Aorta (tissue), 5 donors: ENCODE measurements around the gene NUP210. TPM values are rescaled to one million over a fixed set of nuclear protein-coding genes. Genes with fewer than 3 reads are reported as not detected.

Experiments used
- ATAC-seq: fragments of 200-7000 bp; cut with Tn5 transposase; one replicate; pipeline ENCODE4 v1.9.1; 2022; ENCODE audit warnings: moderate library complexity; ENCODE audit not compliant: low FRiP score
- DNase-seq, 2 donors: peaks; one replicate each; pipeline ENCODE4 v3.0.0-alpha.2; 2020
- H3K27ac ChIP-seq, 2 donors: one replicate each; pipeline ENCODE4 v1.5.1; 2013; ENCODE audit warnings: low read length in 2 of 2, mild to moderate bottlenecking in 2 of 2, moderate library complexity in 2 of 2, control low read depth in 1 of 2, inconsistent platforms in 1 of 2, low read depth in 1 of 2
- H3K27me3 ChIP-seq, 2 donors: one replicate each; pipeline ENCODE4 v1.6.1; 2013; ENCODE audit warnings: control low read depth in 1 of 2, low read length in 1 of 2, mild to moderate bottlenecking in 1 of 2, moderate library complexity in 1 of 2; ENCODE audit not compliant: insufficient read depth in 2 of 2, control insufficient read depth in 1 of 2
- H3K36me3 ChIP-seq, 2 donors: one replicate each; pipeline ENCODE4 v1.6.1; 2013; ENCODE audit warnings: control low read depth in 1 of 2, low read length in 1 of 2, mild to moderate bottlenecking in 1 of 2; ENCODE audit not compliant: insufficient read depth in 2 of 2, control insufficient read depth in 1 of 2
- H3K4me1 ChIP-seq, 2 donors: one replicate each; pipeline ENCODE4 v1.6.1; 2013; ENCODE audit warnings: low read length in 2 of 2, control low read depth in 1 of 2, mild to moderate bottlenecking in 1 of 2, moderate library complexity in 1 of 2; ENCODE audit not compliant: insufficient read depth in 2 of 2, control insufficient read depth in 1 of 2
- H3K4me3 ChIP-seq, 2 donors: one replicate each; pipeline ENCODE4 v1.5.1; 2013; ENCODE audit warnings: low read length in 2 of 2, control low read depth in 1 of 2, mild to moderate bottlenecking in 1 of 2
- H3K9me3 ChIP-seq: one replicate; pipeline ENCODE4 v1.6.1; 2013; ENCODE audit warnings: mild to moderate bottlenecking, low read length; ENCODE audit not compliant: control insufficient read depth
- WGBS, 2 donors: extraction: QIAGEN DNeasy Blood & Tissue Kit; methylation state at CpG; one replicate each; pipeline ENCODE4 v1.1.7; 2013; 5-methylcytosine and 5-hydroxymethylcytosine counted together
- intact Hi-C, 2 donors: fragments of 100-400 bp; cut with DNase I; formaldehyde crosslinking; loops; one replicate each; pipeline versions ENCODE4 v1.14.2 to v1.15.0; 2022
- polyA plus RNA-seq, 2 donors: library from polyadenylated mRNA; stranded (reverse); fragments of 200-250 nt; gene quantifications; one replicate each; pipeline ENCODE4 v1.2.3, GENCODE V29; 2013
- total RNA-seq, 2 donors: library from RNA; stranded (reverse); fragmentation: NEBNext Ultra II Directional; extraction: Animal tissue kit (Norgen Biotek cat#: 25700); gene quantifications; one replicate each; pipeline ENCODE4 v1.2.1, GENCODE V29; 2021
- donor health status: healthy with polysubstance abuse.
- donor health status: Bipolar disorder and iron deficiency.
- donor health status: DM: no; HTN: no; CAD: no.
- donor health status: DM: no; HTN: no; CAD: no.
- donor health status: DM: yes; HTN: yes; CAD: no.

The NUP210 gene
- total and polyA plus RNA-seq, 4 donors: 0.49 to 4.8 (median 1.7) TPM

GRCh38 chr3:13425689-13426088, 5.6 kb upstream of the NUP210 start:
- no peaks in the 10 kb centered on the region for H3K9me3 ChIP-seq
- ATAC-seq (no peak), DNase-seq (no peak)
- H3K4me3 ChIP-seq: no peak overlapping the region
- H3K27me3 ChIP-seq: no peaks in the 10 kb centered on the region
- 89 to 92% methylated on average over 2 of the region's 2 CpGs for WGBS, 2 donors
- no peaks in the 10 kb centered on the region for H3K36me3 ChIP-seq
- intact Hi-C loops: no loop called here
- no peaks in the 10 kb centered on the region for H3K4me1 ChIP-seq
- H3K27ac ChIP-seq: no peak overlapping the region

- WGBS, 2 donors: 93 to 98% methylated on average over 4 of the region's 4 CpGs
These were observed 4.9 kb upstream of the NUP210 start for GRCh38 chr3:13424865-13425617.

GRCh38 chr3:13424141-13424844, 4.2 kb upstream of the NUP210 start:
- Histone ChIP-seq H3K27me3 (no peaks in the 10 kb centered on the region), H3K4me1 (no peaks in the 10 kb centered on the region), H3K27ac (no peak overlapping the region), H3K4me3 (no peak overlapping the region), H3K36me3 (no peaks in the 10 kb centered on the region), H3K9me3 (no peaks in the 10 kb centered on the region)
- no peak for DNase-seq
- WGBS, 2 donors: 51 to 53% methylated on average over 3 of the region's 3 CpGs
- intact Hi-C loops: no loop called here
- ATAC-seq: no peak

More at GRCh38 chr3:13424865-13425617, 4.9 kb upstream of the NUP210 start:
- Histone ChIP-seq H3K9me3 (no peaks in the 10 kb centered on the region), H3K4me1 (no peaks in the 10 kb centered on the region), H3K4me3 (no peak overlapping the region), H3K27me3 (no peaks in the 10 kb centered on the region), H3K27ac (no peak overlapping the region), H3K36me3 (no peaks in the 10 kb centered on the region)
- intact Hi-C loops: no loop called here
- DNase-seq (no peak), ATAC-seq (no peak)

- Histone ChIP-seq H3K9me3 (no peaks in the 10 kb centered on the region), H3K4me3 (no peak overlapping the region), H3K36me3 (no peaks in the 10 kb centered on the region), H3K27me3 (no peaks in the 10 kb centered on the region), H3K27ac (no peak overlapping the region), H3K4me1 (no peaks in the 10 kb centered on the region)
- DNase-seq: peak in 1 of 2 donors; percentile 64
- no peak for ATAC-seq
- 86 to 87% methylated on average over 27 of the region's 27 CpGs for WGBS, 2 donors
- intact Hi-C loops: no loop called here
These were observed 976 bp upstream of the NUP210 start for GRCh38 chr3:13420831-13421765.

- Histone ChIP-seq H3K36me3 (no peaks in the 10 kb centered on the region), H3K27ac (no peak overlapping the region), H3K4me1 (no peaks in the 10 kb centered on the region), H3K9me3 (no peaks in the 10 kb centered on the region), H3K27me3 (no peaks in the 10 kb centered on the region), H3K4me3 (peak overlapping the region; percentile 38 to 58)
- DNase-seq: peak in 1 of 2 donors; percentile 80
- WGBS, 2 donors: 0 to 1% methylated on average over 35 to 64 of the region's 64 CpGs
- peak; percentile 42 for ATAC-seq
- intact Hi-C loops: loop anchor here in 1 of 2 donors (5.0 kb wide), 1 partner anchor 37 kb away; no protein-coding TSS in a partner anchor
These were observed 547 bp downstream of the NUP210 start for GRCh38 chr3:13419505-13420044.

- DNase-seq: no peak
- WGBS, 2 donors: 86 to 92% methylated on average over 6 of the region's 6 CpGs
- no peak overlapping the region for H3K27ac ChIP-seq
- no peaks in the 10 kb centered on the region for H3K27me3 ChIP-seq
- intact Hi-C loops: loop anchor here in 1 of 2 donors (5.0 kb wide), 1 partner anchor 35 kb away; no protein-coding TSS in a partner anchor
- no peak for ATAC-seq
- H3K4me1 ChIP-seq: no peaks in the 10 kb centered on the region
- H3K4me3 ChIP-seq: no peak overlapping the region
- no peaks in the 10 kb centered on the region for H3K9me3 ChIP-seq
- H3K36me3 ChIP-seq: no peaks in the 10 kb centered on the region
These were observed 2.8 kb downstream of the NUP210 start for GRCh38 chr3:13417166-13417947.

GRCh38 chr3:13415997-13416793, 3.9 kb downstream of the NUP210 start:
- ATAC-seq (no peak), DNase-seq (no peak)
- H3K4me1 ChIP-seq: no peaks in the 10 kb centered on the region
- no peaks in the 10 kb centered on the region for H3K27me3 ChIP-seq
- H3K4me3 ChIP-seq: no peak overlapping the region
- no peaks in the 10 kb centered on the region for H3K9me3 ChIP-seq
- no peaks in the 10 kb centered on the region for H3K36me3 ChIP-seq
- intact Hi-C loops: loop anchor here in 1 of 2 donors (5.0 kb wide), 1 partner anchor 34 kb away; no protein-coding TSS in a partner anchor
- WGBS, 2 donors: 82 to 85% methylated on average over 9 of the region's 9 CpGs
- H3K27ac ChIP-seq: no peak overlapping the region
